Glomerular visceral epithelial cell (primary cell): ENCODE measurements around the gene KIAA0930.
"Not testable (repeated sequence)": the region's sequence is repeated elsewhere in the genome, so short reads cannot be mapped to it uniquely, and the experiment has no call there.

ENCODE experiments used
- DNase-seq: peaks from one replicate; pipeline ENCODE4 v3.0.0-alpha.2; 2016; ENCODE audit errors: extremely low spot score

Gene KIAA0930

DNA sequence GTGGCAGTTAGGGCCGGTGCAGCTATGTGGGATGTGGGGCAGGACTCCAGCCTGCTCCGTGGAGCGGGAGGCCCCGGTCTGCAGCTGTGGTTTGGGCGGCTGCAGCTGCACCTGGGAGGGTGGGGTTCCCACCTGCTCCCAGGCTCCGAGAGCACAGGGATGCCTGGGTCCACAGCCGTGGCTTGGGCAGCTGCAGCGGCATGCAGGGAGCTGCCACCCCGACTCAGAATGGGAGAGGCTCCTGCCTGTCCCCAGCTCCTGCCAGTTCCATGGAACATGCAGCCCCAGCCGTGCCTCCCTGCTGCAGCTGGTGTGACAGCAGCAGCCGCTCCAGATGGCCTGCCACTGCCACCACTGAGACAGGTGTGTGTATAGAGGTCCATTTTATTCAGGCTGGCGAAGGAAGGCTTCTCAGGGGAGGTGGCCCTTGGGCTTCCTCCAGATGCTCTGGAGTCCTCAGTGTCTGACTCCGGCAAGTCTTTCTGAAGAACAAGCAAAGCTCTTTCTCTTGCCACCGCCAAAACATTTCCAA is 22.3 kb upstream of the KIAA0930 start:
- DNase-seq: no peak

DNA sequence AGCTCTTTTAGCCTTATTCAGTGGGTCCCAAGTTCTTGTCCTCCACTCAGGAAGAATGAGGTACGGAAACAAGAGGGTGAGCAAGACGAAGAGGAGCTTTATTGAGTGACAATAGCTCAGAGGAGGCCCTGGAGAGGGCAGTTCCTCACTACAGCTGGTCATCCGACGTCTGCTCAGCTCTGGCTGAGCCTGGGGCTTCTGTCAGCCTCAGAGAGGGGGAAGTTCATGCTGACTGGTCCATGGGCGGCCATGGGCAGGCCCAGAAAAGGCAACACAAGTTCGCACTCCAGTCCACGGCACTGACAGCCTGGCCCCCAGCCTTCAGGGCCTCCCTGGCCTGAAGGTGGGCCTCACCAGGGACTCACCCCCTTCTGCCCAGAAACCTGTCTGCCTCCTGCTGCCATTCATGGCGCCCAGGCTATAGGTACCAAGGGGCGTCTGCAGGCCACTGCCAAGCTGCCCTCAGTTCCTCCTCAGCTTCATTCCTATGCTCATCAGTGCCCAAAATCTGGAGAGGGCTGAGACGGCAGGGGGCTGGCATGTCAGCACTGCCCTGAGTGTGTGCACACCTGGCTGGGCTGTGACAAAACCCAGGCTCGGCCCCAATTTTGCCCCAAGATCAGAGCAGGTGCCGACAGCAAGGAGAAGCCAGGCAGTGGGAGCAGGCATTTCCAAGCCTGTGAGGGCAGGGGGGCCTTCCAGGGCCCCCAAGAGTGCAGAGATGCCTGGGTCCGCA is 21.7 kb upstream of the KIAA0930 start:
- no peak for DNase-seq

DNA sequence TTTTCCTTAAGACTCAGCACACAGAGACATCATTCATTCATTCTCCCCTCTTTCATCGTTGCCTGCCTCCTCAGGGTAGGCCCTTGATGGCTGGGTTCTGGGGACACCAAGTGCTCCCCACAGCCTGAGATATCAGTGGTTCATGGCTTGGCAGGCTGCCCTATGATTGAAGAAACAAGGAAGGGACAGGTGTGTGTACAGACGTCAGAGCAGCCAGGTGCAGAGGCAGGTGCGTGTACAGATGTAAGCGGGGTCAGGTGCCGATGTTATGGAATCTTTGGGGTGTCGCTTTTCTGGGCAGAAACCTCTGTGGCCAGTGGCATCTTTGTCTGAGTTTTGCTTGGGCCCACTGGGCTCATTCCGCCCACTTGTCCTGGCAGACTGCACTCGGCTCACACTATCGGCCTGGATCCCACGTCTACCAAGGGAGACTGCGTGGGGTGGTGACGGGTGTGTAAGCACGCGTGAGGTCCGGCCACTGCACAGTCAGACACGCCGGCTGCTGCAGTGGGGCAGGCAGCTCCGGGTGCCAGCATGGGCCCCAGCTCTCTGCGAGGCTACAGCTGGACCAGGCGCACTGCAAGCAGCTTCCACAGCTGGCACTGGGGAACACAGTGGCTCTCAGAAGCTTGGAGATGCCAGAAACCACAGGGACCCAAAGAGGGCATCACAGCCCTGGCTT is 20.9 kb upstream of the KIAA0930 start:
- no peak for DNase-seq

DNA sequence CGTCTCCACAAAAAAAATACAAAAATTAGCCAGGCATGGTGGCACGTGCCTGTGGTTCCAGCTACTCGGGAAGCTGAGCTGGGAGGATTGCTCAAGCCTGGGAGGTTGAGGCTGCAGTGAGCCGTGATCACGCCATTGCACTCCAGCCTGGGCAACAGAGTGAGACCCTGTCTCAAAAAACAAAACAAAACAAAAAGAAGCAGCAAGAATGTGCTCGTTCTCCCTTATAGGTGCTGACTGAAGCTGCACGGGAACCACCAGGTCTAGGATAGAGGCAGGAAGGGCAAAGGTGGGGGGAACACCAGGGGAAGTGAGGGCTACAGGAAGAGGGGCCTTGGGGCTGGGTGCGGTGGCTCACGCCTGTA is 19.7 kb upstream of the KIAA0930 start:
- not testable (repeated sequence) for DNase-seq

DNA sequence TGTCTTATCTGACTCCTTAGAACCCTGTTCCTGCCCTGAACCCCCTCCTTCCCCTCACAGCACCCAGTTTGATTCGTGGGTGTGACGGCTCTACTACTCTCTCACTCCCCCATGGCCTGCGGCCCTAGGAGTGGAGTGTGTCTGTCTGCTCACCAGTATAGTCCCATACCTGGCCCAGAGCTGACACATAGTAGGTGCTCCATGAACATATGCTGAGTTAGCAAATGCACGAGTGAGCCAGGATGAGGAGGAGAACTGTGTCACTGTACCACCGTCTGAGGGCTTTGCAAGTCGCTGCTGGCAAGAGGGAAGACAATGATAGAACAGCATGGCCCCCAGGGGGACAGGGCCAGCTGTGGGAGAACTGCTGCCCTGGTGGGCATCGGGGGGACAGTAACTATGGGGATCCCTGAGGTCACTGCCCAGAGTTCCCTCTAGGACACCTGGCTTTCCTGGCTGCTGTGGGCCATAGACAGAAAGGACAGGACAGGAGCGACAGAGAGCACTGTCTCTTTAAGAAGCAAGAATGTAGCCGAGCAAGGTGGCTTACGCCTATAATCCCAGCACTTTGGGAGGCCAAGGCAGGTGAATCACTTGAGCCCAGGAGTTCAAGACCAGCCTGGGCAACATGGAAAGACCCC is 19.2 kb upstream of the KIAA0930 start:
- no peak for DNase-seq

DNA sequence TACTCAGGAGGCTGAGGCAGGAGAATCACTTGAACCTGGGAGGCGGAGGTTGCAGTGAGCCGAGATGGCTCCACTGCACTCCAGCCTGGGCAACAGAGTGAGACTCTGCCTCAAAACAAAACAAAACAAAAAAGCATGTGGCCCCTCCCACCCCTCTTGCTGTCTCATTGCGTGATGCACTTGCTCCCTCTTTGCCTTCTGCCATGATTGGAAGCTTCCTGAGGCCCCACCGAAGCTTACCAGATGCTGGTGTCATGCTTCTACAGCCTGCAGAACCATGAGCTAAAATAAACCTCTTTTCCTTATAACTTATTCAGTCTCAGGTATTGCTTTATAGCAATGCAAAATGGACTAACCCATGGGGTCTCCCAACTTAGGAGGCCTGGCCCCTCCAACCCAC is 17.2 kb upstream of the KIAA0930 start:
- not testable (repeated sequence) for DNase-seq

DNA sequence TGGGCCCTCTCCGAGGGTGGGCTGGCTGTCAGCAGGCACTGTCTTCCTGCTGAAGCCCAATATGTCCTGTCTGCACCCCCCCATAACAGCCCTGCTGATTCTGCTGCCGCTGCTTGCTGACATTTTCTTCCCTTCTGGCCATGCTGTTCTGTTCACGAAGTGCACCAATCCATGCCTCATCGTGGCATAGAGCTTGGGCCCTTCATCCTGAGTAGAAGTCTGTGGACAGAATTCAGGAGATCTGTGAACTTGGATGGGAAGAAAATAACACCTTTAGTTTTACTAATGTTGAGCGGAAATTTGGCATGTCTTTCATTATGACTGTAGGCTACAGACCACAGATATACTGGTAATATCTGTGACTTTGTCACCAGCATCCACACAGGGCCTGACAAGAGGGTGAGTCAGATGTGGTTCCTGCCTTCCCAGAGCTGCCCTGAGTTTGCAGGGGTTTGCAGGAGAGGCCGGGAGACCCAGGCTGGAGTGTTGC is 14.1 kb upstream of the KIAA0930 start:
- no peak for DNase-seq

DNA sequence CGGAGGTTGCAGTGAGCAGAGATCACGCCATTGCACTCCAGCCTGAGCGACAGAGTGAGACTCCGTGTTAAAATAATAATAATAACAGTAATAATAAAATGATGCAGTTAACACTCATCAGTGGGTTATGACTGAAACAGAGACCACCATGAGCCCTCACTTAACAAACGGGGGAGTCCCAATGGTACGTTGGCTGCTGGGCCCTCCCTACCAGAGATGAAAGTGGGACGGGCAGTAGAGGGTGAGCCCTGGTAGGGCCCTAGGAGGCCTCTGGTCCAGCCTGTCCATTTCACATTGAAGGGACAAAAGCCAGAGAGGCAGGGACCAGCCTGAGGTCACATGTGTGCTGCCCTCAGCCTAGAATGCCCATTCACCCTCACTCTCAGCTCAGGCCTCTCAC is 13.7 kb upstream of the KIAA0930 start:
- no peak for DNase-seq

DNA sequence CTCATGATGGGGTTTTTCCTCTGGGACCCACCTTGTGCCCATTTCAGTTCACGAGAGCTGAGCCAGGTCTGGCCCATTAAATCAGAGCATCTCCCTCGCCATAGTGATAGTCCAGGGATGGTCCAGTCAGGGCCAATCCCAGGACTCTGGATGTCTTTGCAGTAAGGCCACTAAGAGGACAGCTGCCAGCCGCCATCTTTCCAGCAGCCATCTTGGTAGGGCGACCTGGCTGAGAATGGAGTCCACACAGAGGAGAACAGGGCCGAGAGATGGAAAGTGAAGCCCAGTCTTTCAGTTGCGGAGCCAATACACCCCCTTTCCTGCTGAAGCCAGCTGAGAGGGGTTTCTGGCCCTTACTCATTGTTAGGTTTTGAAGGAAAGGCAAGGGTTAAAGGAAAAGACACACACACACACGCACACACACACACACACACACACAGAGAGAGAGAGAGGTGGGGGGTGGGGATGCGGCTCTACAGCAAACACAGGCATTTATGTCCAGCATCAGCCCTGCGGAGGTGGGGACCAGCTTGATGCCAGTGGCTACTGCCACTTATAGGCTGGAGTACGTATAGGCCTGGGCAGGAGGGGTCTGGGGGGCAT is 12.4 kb upstream of the KIAA0930 start:
- DNase-seq: no peak

DNA sequence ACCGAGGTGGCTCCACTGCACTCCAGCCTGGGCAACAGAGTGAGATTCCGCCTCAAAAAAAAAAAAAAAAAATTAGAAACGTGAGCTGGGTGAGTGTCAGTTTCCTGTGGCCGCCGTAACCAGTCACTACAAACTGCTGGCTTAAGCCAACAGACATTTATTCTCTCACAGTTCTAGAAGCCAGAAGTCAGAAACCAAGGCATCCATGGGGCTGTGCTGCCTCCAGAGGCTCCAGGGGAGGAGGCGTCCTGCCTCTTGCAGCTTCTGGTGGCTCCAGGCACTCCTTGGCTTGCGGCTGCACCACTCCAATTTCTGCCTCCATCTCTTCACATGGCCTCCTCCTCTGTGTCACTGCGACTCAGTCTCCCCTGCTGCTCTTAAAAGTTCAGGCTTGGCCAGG is 11.1 kb upstream of the KIAA0930 start:
- no peak for DNase-seq

DNA sequence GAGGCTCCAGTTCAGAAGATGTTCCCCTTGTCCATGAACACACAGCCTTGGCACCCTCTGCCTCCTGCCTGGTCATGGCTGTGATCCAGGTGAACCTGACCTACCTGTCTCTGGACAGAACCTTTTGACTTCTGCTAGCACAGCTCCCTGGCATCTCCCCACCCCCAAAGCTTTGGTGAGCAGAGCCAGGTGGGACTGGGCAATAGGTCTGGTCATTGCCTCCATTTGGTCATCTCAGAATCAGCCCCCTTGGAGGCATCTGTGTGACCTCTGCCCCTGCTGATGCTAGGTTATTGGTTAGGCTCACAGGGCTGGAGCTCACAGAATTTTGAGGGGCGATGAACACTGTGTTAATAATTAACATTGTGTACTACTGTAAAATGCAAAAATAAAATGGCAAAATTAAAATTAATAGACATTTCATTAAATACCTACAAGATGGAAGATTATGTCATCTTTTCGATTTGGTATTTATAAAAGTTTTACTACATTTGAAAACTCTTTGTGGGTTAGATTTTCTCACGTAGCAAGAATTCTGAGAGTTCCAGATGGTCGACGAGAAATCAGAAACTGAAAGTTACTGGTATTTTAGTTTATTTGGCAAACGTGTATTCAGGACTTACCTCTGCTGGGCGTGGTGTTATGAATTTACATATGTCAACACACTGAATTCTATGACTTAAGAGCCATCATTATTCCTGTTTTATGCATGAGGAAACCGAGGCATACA is 8.3 kb upstream of the KIAA0930 start:
- DNase-seq: no peak

DNA sequence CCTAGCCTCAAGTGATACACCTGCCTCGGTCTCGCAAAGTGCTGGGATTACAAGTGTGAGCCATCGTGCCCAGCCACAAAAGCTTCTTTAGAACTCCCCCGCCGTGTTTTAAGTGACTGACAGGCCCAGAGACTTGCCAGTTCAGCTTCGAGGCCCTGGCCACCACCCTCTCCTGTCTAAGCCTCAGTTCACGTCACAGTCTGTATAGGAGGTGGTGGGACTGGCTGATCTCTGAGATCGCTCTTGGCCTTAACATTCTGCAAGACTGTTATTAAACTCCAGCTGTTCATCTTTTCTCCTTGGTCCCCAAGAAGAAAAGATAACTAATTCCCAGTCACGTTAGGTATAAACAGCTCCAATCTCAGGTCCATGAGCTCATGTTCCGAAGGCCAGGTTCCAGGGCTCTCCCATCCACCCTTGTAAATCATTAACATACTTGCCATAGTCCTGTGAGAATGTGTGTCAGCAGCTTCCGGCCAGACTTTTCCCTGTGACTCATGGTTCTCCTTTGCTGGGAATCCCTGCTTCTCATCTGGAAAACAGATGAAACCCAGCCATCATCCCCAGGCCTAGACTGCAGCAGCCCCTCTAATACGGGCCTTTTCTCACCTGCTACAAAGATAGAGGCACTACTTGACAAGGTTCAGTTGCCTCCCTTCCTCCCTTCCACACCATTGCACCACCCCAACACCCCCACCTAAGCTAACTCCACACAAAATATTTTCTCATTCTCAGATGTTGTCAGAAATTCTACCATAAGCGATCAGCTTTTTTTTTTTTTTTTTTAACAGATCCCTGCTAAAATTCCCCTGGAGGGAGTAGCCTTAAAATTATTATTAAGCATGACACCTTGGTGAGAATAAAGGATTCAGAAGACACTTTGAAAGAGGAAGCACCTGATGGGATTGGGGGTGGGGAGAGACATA is 5.6 kb upstream of the KIAA0930 start:
- DNase-seq: peak; percentile 97

DNA sequence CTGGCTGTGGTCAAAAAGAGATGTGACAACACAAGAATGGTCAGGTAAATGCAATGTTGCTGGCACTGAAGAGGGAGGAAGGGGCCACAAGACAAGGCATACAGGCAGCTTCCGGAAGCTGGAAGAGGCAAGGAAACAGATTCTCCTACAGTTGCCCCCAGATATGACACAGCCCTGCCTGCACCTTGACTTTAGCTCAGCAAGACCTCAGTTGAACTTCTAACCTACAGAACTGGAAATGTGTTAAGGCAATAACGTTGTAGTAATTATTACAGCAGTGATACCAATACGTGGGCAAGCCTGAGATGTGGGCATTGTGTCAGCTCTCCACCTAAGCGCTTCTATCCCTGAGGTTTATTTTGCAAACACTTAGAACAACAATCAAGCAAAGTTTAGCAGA is 4.2 kb upstream of the KIAA0930 start:
- DNase-seq: no peak

DNA sequence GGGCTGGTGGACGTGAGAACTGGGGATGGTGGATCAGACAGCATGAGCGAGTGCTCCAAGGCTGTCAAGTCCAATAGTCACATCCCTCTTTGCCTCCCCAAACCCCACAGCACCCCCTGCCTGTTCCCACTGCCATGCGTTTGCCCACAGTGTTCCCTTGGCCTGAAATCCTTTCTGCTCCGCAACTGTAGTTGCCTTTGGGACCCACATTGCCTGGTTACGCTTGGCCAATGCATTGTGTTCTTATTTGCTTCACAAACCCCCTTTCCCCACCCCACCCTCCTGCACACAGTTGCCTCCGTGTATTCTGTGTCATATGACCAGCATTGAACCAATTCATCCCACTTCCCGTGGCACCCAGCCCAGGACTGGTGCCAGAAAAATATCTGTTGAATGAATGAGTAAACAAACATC is 2.1 kb upstream of the KIAA0930 start:
- DNase-seq: no peak

DNA sequence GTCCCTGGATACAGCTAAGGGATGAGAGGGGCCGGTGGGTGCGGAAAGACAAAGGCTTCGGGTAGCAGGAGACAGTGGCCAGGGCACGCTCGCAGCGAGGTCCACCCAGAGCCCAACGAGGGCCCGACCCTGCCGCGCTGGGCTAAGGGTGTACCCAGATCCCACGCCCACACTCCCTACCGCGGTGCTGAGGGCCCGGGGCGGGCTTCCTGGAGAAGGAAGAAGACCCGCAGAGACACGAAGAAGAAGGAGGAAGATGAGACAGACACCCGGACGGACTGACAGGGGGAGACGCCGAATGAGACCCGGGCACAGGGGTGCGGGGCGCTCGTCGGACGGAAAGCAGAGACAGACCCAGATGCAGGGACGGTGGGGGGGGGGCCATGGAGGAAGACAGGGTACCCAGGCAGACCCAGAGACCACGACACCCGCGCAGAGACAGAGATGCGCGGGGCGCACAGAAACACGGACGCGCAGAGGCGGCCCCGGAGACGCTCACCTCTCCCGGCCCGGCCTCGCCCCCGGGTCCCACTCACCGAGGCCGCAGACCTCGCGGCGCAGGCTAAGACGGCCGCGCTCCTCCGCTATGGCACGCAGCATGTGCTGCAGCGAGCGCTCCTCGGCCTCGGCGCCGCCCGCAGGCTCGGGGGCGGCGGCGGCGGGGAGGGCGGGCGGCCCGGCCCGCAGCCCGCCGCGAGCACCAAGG is 437 bp downstream of the KIAA0930 start:
- peak; percentile 10 for DNase-seq

DNA sequence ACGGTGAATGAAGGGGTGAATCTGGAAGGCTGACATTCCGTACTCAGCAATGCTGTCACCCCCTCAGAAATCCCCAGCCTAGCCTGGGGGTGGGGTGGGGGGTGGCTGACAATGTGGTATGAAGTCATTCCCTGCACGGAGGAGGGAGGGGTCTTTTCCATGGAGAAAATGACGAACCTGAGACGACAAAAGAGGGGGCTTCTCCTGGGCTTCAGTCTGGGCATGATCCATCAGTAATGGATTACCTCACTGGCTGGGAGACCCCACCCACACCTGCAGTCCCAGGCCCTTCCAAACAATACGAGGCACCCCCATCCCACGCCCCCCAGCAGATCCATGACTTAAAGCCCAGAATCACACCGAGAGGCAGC is 1.0 kb downstream of the KIAA0930 start:
- DNase-seq: no peak

DNA sequence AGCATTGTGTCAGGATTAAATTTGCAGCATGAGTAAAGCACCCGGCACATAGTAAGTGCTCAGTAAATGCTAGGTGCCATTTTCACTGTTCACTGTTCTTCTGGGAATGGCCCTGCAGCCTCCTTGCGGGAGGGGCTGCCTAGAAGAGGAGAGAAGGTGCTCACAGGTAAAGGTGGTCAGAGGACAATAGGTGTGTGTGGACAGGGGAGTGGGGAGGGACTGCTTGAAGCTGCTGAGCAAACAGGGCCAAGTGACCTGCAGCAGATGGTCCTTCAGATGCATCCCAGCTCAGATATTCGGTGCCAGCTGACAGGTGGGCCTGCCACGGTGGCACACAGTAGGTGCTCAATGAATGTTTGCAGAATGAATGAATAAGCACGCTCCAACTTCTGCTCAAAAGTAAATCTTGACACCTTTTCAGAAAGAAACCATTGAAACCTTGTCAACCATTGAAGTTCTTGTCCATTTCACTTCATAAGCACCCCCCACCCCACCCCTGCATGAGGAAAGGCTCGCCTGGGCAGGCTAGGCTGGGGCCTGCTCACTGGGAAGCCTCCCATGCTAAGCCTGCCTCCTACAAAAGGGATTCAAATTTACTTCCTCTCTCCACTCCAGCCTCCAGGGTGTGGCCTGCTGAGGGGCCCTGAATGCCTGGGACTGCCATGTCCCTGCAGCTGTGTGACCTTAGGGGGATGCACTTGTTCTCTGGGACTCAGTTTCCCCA is 1.6 kb downstream of the KIAA0930 start:
- no peak for DNase-seq

DNA sequence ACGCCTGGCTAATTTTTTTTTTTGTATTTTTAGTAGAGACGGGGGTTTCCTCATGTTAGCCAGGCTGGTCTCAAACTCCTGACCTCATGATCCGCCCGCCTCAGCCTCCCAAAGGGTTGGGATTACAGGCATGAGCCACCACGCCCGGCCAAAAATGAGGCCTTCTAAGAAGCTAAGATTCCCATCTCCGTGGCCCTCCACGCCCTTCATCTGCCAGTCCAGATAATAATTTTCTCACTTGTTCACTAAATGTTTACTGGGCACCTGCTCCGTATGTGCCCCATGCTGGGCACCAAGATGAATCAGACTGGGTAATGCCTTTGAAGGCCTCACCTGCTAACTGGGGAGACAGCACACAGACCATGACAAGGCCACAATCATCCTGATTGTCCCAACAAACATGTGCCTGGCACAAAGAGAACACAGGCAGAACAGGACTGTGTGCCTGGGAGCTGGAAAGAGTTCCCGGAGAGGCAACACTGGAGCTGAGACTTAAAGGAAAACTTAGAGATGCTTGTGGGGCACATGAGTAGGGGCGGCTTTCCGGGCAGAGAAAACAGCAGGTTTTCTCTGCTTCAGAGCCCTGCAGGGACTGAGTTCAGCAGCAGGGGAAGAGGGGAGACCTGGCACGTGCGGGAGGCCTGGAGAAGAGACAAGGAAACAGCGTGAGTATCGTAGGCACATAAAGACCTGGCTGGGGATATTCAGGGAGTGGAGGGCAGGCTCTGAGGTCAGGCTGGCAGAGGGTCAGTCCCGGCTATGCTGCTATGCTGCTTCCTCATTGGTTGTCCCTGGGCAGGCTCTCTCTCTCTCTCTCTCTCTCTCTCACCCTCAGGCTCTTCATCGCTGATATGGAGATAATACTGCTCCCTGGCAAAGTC is 2.4 kb downstream of the KIAA0930 start:
- DNase-seq: no peak
